WTC11 (cell line): ENCODE measurements around the gene HES2. TPM values are rescaled to one million over a fixed set of nuclear protein-coding genes. Genes with fewer than 3 reads are reported as not detected.

Experiments used
- ATAC-seq: fragments of 200-7000 bp; cut with Tn5 transposase; 2 replicates; pipeline ENCODE4 v1.10.0; 2021; ENCODE audit warnings: mild to moderate bottlenecking, moderate library complexity
- CTCF ChIA-PET: fragments of 300-600 bp; sonication (Branson Sonifier 250); formaldehyde crosslinking; loops from one replicate; lab custom pipeline; 2021; ENCODE audit warnings: antibody characterized with exemption; lab: Charles Lee
- POLR2A ChIA-PET: fragments of 350-600 bp; sonication (Branson Sonifier 250); formaldehyde crosslinking; loops from one replicate; lab custom pipeline; 2021; ENCODE audit warnings: antibody characterized with exemption; lab: Charles Lee
- DNase-seq: peaks from one replicate; pipeline ENCODE4 v3.0.0; 2021; ENCODE audit warnings: low spot score
- H3K27ac Mint-ChIP-seq: 2 replicates; pipeline ENCODE4 v1.8.0; 2021; ENCODE audit warnings: mixed read lengths
- H3K27me3 Mint-ChIP-seq: 2 replicates; pipeline ENCODE4 v1.8.0; 2021; ENCODE audit warnings: low read depth, mild to moderate bottlenecking, moderate library complexity, mixed read lengths
- H3K36me3 Mint-ChIP-seq: 2 replicates; pipeline ENCODE4 v1.8.0; 2021; ENCODE audit warnings: mixed read lengths
- H3K4me1 Mint-ChIP-seq: 2 replicates; pipeline ENCODE4 v1.8.0; 2022; ENCODE audit warnings: mixed read lengths
- H3K4me3 Mint-ChIP-seq: 2 replicates; pipeline ENCODE4 v1.8.0; 2021; ENCODE audit warnings: mild to moderate bottlenecking, moderate library complexity, mixed read lengths
- H3K9me3 Mint-ChIP-seq: 2 replicates; pipeline ENCODE4 v1.8.0; 2021; ENCODE audit warnings: mixed read lengths
- FOXJ3 ChIP-seq: sonication (generic); formaldehyde crosslinking; IDR thresholded peaks from 2 replicates; pipeline ENCODE4 v1.9.0; 2021; ENCODE audit warnings: missing genetic modification reagents, mild to moderate bottlenecking, borderline replicate concordance
- HMGA2 ChIP-seq: fragments of 250-450 bp; sonication (Bioruptor Pico); IDR thresholded peaks from 2 replicates; pipeline ENCODE4 v1.4.0; 2021; ENCODE audit warnings: mild to moderate bottlenecking, moderate library complexity
- KAT7 ChIP-seq: sonication (generic); formaldehyde crosslinking; IDR thresholded peaks from 2 replicates; pipeline ENCODE4 v1.8.1; 2023; ENCODE audit warnings: missing genetic modification reagents, mild to moderate bottlenecking, borderline replicate concordance
- PRRX2 ChIP-seq: fragments of 250-450 bp; sonication (Bioruptor Pico); IDR thresholded peaks from 2 replicates; pipeline ENCODE4 v1.8.0; 2021; ENCODE audit warnings: mild to moderate bottlenecking
- RORB ChIP-seq: fragments of 250-450 bp; sonication (Bioruptor Pico); IDR thresholded peaks from 2 replicates; pipeline ENCODE4 v1.9.0; 2021; ENCODE audit warnings: mild to moderate bottlenecking
- SMAD3 ChIP-seq: sonication (generic); formaldehyde crosslinking; IDR thresholded peaks from 2 replicates; pipeline ENCODE4 v1.8.0; 2022; ENCODE audit warnings: missing genetic modification reagents, mild to moderate bottlenecking, borderline replicate concordance
- TP53 ChIP-seq: sonication (generic); formaldehyde crosslinking; IDR thresholded peaks from 2 replicates; pipeline ENCODE4 v1.8.1; 2023; ENCODE audit warnings: mild to moderate bottlenecking, missing genetic modification reagents
- ZNF219 ChIP-seq: sonication (generic); formaldehyde crosslinking; IDR thresholded peaks from 2 replicates; pipeline ENCODE4 v1.8.0; 2023; ENCODE audit warnings: missing genetic modification reagents, mild to moderate bottlenecking, borderline replicate concordance
- ZNF317 ChIP-seq: sonication (generic); formaldehyde crosslinking; IDR thresholded peaks from 2 replicates; pipeline ENCODE4 v1.8.1; 2023; ENCODE audit warnings: low read depth, mild to moderate bottlenecking, moderate library complexity, missing genetic modification reagents, borderline replicate concordance
- total RNA-seq: library from RNA; stranded (reverse); gene quantifications from 3 replicates; pipeline ENCODE4 v1.2.3, GENCODE V29; 2021
- TF ChIP-seq, protein P1 (sequence below): fragments of 250-450 bp; sonication (Bioruptor Pico); IDR thresholded peaks from 2 replicates; pipeline ENCODE4 v1.8.0; 2021; ENCODE audit warnings: mild to moderate bottlenecking
- TF ChIP-seq, protein P2 (sequence below): sonication (generic); formaldehyde crosslinking; IDR thresholded peaks from 2 replicates; pipeline ENCODE4 v1.8.1; 2023; ENCODE audit warnings: mild to moderate bottlenecking, moderate library complexity, missing genetic modification reagents
- TF ChIP-seq, protein P3 (sequence below): sonication (generic); formaldehyde crosslinking; IDR thresholded peaks from 2 replicates; pipeline ENCODE4 v1.8.1; 2023; ENCODE audit warnings: mild to moderate bottlenecking, missing genetic modification reagents

The HES2 gene
- total RNA-seq, 1 experiment from 2014 or later: 2.7 TPM

DNA sequence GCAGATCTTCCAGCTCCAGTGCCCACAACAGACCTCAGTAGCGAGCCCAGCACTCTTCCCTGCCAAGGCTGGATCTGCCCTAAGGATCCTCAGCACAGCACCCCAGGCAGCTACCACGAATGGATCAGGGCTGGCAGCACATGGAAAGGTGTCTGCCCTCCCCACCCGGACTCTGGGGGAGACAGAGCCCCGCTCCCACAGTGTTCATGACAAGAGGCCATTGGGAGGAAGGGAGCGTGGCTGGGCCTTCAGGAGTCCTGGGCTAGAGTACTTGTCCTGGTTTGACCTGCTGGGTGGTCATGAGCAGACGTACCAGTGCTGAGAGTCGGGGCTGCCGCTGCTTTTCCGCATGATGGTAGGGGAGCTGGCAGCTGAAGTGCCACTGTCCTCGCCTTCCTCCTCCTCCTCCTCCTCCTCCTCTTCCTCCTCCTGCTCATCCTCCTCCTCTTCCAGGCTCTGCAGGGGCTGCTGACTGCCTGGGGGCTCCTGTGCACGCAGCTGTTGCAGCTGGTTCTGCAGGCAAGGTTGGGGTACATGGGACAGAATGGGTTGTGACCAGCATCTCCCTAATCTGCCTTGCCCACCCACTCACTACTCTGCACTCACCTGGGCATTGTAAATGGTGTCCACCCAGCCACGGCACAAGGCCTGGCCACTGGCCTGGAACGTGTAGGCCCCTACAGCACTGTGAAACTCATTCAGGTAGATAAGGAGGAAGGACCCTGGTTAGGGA, 49.2 kb upstream of the HES2 start:
- ATAC-seq: no peak
- Mint-ChIP-seq H3K36me3 (peaks cover 24% of the 10 kb centered on the region), H3K4me1 (peaks cover 17% of the 10 kb centered on the region), H3K4me3 (no peak overlapping the region), H3K27me3 (peaks cover 2% of the 10 kb centered on the region; the same call in 1 of the 2 replicates), H3K27ac (no peak overlapping the region), H3K9me3 (no peaks in the 10 kb centered on the region)
- ChIA-PET POLR2A (no interaction called here), CTCF (interaction anchor here (0.6 to 6.3 kb wide), 7 partner anchors 13 to 82 kb away, joined by 3 to 71 read pairs (median 12); no protein-coding TSS in a partner anchor)
- TF ChIP-seq, protein P1, sequence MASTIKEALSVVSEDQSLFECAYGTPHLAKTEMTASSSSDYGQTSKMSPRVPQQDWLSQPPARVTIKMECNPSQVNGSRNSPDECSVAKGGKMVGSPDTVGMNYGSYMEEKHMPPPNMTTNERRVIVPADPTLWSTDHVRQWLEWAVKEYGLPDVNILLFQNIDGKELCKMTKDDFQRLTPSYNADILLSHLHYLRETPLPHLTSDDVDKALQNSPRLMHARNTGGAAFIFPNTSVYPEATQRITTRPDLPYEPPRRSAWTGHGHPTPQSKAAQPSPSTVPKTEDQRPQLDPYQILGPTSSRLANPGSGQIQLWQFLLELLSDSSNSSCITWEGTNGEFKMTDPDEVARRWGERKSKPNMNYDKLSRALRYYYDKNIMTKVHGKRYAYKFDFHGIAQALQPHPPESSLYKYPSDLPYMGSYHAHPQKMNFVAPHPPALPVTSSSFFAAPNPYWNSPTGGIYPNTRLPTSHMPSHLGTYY (CRISPR knock-in tag): no peak
- TF ChIP-seq, protein P2, sequence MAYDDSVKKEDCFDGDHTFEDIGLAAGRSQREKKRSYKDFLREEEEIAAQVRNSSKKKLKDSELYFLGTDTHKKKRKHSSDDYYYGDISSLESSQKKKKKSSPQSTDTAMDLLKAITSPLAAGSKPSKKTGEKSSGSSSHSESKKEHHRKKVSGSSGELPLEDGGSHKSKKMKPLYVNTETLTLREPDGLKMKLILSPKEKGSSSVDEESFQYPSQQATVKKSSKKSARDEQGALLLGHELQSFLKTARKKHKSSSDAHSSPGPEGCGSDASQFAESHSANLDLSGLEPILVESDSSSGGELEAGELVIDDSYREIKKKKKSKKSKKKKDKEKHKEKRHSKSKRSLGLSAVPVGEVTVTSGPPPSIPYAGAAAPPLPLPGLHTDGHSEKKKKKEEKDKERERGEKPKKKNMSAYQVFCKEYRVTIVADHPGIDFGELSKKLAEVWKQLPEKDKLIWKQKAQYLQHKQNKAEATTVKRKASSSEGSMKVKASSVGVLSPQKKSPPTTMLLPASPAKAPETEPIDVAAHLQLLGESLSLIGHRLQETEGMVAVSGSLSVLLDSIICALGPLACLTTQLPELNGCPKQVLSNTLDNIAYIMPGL (CRISPR knock-in tag): no peak
- TF ChIP-seq ZNF317 (CRISPR knock-in tag): no peak
- DNase-seq: no peak

DNA sequence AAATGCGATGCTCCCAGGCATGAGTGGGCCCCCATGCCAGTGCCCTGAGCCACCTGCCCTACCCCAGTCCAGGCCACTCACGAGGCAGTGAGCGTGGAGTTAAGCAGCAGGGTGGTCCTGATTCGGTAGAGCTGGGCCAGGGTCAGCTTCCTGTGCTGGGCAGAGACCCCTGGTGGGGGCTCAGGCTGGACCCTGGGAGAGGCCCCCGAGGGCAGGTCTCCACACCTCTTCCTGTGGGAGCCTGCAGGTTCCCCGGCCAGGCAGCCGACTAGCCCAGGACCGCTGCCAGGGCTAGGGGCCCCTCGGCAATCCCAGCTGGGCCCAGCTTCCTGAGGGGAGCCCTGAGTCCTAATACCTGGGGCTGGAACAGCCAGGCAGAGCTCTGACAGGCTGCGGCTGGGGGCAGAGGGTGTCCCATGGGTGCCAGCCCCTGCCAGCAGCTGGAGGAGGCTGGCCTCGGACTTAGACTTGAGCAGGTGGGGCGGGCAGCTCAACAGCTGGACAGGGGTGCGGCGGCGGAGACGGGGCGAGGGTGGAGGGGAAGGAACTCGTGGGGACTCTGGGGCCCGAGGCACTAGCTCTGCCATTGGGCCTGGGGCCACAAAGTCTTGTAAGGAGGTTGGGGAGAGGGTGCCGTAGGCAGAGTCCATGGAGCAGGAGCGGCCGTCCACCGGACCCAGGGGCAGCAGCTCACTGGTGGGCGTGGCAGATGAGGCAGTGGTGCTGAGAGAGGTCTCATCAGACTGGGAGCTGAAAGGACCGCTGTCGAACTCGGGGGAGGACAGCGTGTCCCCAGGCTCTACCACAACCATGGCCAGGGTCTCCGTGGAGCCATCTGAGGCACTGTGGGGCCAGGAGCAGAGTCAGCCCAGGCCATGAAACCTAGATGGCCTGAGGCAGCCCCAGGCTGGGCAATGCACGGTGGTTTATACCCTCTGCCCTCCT, 48.3 kb upstream of the HES2 start:
- Mint-ChIP-seq H3K9me3 (no peaks in the 10 kb centered on the region), H3K27ac (no peak overlapping the region), H3K4me3 (no peak overlapping the region), H3K27me3 (peaks cover 2% of the 10 kb centered on the region; the same call in 1 of the 2 replicates), H3K36me3 (peaks cover 26% of the 10 kb centered on the region), H3K4me1 (peaks cover 14% of the 10 kb centered on the region)
- ChIA-PET POLR2A (no interaction called here), CTCF (interaction anchor here (0.6 to 3.8 kb wide), 5 partner anchors 13 to 83 kb away, joined by 3 to 35 read pairs (median 5); no protein-coding TSS in a partner anchor)
- ATAC-seq (no peak), DNase-seq (peak; percentile 8)
- TF ChIP-seq PRRX2 (CRISPR knock-in tag) (no peak), FOXJ3 (CRISPR knock-in tag) (no peak), SMAD3 (CRISPR knock-in tag) (no peak), RORB (CRISPR knock-in tag) (no peak)
- TF ChIP-seq, protein P3, sequence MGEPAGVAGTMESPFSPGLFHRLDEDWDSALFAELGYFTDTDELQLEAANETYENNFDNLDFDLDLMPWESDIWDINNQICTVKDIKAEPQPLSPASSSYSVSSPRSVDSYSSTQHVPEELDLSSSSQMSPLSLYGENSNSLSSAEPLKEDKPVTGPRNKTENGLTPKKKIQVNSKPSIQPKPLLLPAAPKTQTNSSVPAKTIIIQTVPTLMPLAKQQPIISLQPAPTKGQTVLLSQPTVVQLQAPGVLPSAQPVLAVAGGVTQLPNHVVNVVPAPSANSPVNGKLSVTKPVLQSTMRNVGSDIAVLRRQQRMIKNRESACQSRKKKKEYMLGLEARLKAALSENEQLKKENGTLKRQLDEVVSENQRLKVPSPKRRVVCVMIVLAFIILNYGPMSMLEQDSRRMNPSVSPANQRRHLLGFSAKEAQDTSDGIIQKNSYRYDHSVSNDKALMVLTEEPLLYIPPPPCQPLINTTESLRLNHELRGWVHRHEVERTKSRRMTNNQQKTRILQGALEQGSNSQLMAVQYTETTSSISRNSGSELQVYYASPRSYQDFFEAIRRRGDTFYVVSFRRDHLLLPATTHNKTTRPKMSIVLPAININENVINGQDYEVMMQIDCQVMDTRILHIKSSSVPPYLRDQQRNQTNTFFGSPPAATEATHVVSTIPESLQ (CRISPR knock-in tag): no peak

DNA sequence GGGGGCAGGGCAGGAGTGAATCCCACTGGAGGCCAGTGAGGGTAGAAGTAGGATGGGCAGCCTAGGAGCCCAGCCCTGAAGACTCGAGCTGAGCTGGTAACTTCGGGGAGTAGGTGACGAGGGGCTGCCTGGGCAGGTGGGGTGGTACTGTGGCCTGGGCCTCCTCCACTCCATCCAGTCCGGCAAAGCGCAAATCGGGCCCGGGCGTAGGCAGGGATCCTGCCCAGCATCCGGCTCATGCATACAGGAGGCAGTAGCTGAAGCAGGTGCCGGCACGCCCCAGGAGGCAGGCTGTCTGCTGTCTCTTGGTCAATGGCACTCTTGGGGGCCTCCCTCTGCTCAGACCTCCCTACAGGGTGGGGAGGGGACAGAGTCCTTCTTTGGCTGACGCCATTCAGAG, 47.5 kb upstream of the HES2 start:
- H3K9me3 Mint-ChIP-seq: no peaks in the 10 kb centered on the region
- TF ChIP-seq KAT7 (no peak), HMGA2 (CRISPR knock-in tag) (no peak), ZNF219 (no peak), TP53 (no peak), SMAD3 (CRISPR knock-in tag) (no peak)
- H3K4me1 Mint-ChIP-seq: peaks cover 10% of the 10 kb centered on the region
- ChIA-PET CTCF (interaction anchor here (1.3 to 3.8 kb wide), 4 partner anchors 12 to 44 kb away, joined by 8 to 35 read pairs (median 14); no protein-coding TSS in a partner anchor), POLR2A (no interaction called here)
- DNase-seq: peak; percentile 9
- no peak overlapping the region for H3K27ac Mint-ChIP-seq
- no peak for ATAC-seq
- H3K36me3 Mint-ChIP-seq: peaks cover 24% of the 10 kb centered on the region
- H3K27me3 Mint-ChIP-seq: peaks cover 2% of the 10 kb centered on the region; the same call in 1 of the 2 replicates
- H3K4me3 Mint-ChIP-seq: no peak overlapping the region
